Measurements from ENCODE around the gene WDR7.

Gene WDR7

DNA sequence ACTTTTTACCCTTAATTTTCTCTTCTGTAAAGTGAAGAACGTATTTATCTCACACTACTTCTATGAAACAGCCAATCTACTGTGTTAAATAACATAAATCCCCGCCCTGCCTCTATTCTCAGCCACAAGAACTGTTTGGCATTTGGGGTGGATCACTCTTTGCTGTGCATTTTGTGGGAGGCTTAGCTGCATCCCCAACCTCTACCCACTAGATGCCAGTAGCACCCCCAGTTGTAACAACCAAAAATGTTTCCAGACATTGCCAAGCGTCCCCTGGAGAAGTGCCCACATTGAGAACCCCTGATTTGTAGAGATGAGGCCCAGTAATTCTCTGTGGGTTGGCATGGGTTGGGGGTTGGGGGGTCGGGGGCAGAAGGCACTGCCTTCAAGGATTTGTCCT lies 401.0 kb downstream of the WDR7 start:
- DNase-seq, result no peak

DNA sequence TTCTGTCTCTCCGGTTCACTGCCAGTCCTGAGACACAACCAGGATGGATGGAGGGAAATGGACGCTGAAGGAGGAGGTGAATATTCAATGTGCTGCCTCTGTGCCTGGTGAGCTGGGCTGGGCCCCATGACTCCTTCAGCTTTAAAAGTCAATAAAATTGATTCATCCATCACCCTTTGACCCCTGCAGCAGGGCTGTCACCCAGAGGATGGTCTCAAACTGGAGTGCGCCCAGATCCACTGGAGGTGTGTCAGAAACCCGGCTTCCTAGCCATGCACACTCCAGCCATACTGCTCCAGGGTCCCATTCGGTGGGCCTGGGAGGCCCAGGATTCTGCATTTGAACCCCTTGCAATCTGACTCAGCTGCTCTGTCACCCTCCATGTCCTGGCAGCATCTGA lies 401.6 kb downstream of the WDR7 start:
- no peak for DNase-seq

DNA sequence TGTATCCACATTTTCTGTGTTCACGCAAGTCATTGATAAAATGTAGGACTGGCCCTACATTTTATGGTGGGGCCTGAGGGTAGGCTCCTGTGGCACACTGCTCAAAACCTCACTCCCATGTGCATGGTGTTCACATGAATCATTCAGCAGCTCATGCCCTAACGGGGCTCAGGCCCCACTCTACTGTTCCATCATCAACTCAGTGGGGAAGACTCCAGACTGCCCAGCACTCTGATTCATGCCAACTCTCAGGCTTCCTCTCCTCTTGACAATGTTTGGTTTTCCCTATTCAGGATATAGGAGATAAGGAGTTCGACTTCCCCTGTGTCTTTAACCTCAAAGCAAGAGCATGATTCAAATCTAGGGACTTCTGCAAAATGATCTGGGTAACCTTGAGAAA lies 403.7 kb downstream of the WDR7 start:
- DNase-seq, result no peak

DNA sequence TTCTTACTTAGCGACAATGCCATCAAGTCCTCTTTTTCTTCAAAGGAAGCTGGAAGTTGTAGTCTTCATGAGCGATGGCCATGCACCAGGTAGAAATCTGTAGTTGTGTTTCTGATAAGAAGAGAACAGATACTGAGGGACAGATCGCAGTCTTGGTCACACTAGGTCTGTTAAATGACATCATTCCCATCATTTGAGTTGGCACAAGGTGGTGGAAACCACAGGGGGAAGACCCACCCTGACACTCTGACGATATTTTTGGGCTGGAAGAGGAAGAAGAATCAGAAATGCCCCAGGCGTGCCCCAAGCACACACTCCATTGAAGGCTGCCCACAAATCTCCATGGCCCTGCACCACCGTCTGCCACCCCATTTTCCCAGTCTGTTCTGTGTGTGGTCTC lies 406.7 kb downstream of the WDR7 start:
- DNase-seq, result no peak

DNA sequence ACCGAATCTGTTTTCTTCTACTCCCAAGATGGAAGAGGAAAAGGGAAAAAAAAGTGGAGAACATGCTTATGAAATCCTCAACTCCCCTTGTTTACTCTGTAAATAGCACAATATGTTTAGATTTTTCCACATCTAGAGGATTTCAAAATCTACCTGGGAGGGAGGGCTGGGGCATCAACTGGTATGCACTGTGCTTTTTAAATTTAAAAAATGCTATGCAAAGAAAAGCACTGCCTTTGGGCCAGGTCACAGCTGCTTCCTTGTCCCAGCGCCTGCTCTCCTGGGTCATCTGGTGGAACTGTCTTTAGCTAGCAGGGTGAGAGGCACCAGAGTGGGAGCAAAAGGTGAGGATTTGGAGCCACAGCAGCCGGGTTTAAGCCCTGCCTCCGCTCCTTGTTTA lies 407.6 kb downstream of the WDR7 start:
- no peak for DNase-seq

DNA sequence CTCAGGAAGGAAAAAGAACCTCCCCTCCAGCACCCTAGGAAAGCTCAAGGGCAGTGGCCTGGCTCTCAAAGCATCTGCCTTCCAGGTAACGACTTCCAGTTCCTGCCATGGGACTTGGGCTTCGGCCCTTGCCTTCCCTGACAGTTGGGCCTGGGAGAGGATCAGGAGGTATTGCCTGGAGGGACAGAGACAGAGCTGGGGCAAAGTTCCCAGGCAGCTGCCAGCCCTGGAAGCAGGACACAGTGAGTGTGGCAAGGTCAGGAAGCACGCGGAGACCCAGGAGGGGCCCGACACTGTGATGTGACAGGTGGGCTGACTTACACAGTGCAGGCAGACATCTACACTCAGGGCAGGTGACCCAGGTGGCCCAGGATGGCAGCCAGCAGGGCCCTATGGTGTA lies 408.2 kb downstream of the WDR7 start:
- no peak for DNase-seq

DNA sequence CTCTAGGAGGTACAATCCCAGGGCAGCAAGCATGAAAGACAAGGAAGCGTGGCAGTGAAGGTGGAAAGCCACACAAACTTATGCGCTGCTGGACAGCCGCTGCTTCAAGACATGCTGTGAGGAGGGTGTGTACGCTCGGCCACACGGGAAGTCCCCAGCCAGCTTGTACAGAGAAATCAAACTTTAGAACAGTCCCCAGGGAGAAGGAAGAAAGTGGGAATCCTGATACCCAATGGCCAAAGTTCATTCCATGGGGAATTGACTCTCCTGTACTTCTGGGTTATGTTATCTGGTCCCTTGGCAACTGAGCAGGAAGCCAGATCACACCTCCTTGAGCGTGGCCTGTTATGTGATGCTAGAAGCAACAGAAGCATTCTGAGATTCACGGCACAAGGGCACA lies 409.7 kb downstream of the WDR7 start:
- DNase-seq, result no peak

DNA sequence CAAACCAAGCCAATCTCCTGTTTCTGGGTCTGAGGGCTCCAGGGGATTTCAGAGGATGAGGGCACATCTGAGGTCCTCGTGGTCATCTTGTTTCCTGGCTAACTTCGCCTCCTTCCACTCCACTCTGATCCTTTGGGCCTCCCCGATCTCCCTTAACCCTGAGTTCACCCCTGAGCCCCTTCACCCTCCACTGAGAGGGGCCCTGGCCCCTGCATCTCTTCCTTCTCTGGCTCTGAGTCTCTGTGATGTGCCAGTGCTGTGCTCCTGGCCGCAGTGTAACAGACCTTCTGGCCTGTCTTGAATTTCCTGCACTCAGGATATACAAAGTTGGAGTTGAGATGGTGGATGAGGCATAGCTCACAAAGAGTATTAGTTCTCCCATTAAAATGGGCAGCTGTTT lies 411.0 kb downstream of the WDR7 start:
- DNase-seq, result no peak

DNA sequence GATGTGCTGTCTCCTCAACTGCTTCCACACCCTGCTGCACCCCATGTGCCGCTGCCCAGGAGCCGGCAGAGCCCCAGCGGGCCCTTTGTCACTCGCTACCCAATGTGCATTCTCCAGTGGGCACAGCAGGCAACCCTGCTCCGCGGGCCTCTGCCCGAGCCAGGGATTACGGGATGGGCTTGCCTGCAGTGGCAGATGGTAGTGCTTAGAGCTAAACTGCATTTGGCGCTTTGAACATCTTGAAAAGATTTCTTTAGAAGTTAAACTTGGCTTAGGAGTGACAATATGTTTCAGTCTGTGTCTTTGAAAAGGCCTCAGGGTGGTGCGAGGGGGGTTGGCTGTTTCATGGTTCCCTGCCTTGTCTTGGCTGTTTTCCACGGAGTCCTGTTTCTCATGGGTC lies 411.7 kb downstream of the WDR7 start:
- DNase-seq, result no peak

DNA sequence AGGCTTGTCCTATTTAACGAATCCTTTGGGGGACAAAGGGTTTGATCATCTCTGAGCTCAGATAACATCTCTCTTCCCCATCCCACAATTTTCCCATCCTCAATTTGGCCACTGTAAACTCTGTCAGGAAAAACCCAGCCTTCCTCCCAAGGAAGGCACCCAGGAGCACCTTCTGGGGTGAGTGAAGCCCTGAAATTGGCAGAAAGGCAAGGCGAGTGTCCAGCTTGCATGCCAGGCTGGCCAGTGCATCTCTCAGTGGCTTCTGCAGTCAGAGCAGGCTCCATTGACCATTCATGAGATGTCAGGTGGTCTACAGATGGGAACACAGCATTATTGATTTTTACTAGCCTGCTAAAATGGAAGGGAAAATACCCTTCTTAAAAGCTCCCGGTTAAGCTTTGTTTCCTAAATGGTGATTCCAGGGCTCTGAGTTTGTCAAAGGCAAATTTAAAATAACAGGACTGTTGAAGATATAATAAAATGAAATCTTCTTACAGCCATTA lies 412.5 kb downstream of the WDR7 start:
- no peak for DNase-seq

DNA sequence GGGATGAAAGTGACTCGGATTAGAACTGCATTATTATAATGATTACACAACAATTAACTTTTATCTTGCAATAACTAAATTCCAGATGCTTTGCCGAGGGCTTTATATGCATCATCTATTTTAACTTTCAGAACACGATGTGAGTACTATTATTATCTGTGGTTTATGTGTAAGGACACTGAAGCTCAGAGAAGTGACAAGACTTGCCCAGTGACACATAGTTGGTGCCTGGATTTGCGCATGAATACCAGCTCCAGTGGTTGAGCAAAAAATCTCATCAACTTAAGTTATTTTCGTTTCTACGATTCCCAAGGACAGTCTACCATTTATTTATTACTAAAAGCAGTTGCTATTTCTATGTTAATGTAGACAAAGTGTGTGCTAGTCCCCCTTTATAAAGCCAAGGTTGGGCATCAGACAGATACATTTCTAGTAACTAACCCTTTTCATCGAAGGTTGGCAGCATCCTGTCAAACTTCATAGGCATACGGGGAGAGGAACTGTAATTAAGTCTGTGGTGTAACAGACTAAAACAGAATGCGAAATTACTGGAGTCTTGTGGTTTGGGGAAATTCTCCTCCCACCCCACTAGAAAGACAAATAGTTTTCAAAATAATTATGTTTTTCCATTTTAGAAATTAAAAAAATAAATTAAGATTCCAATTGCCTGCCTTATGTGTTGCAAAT lies 422.5 kb downstream of the WDR7 start:
- DNase-seq, result no peak

DNA sequence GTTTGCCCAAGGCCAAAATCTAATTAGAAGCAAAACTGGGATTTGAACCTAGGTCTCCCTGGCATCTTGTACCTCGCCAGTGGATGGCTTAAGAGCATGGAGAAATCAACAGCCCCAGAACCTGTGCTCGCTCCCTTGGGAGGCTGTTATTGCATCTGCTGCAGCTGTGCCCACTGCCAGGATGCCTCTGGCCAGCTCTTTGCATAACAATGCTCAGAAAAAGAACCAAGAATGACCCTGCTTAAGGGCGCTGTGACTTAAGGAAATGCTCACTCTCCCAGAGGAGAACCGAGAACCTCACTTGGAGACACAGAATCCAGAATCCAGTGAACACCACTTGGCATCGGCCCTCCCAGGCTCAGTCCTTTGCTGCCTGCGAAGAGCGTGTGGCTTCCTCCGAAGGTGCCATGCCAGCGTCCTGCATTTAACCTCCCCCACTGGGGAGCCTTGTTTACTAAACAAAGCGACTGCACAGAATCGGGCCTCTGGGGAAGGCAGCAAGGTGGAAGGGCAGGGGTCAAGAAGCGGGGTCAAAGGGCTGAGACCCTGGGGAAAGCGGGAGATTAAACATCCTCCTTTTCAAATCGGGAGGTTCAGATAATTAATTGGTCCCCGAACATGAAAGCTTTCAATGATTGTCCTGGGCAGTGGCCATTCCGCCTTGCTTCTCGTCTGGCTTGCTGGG lies 424.7 kb downstream of the WDR7 start:
- DNase-seq, result no peak

DNA sequence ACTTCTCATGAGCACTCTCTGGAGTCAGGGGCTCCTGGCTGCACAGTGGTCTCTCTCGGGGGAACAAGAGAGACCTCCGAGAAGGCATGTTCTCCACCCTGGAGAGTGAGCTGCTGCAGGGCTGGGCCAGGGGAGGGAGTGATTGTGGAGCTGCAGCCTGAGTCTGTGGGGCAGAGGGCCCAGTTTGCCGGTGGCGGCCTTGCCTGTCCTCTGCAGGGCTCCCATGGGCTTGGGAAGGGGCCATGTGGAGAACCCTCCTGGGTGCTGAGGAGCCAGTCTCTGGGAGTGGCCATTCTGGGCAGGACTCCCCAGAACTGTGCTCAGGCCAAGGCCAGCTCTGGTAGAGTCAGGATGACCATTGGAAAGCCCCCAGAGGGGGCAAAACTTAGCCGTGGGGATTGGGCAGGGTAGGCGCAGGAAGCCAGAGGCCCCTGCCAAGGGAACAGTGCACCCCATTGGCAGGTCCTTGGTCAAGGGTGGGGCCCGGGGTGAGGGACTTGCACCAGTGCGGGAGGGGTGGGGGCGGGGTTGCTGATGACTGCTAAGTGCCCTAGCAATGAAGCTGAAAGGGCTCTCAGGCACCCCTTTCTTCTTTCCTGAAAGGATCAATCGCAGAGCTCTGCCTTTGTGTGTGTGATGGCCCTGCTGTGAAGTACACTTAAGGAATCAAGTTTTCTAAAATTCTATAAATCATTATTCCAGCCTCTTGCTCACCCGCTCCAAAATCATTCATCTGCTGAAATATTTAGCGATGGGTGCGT lies 426.0 kb downstream of the WDR7 start:
- DNase-seq, result no peak

DNA sequence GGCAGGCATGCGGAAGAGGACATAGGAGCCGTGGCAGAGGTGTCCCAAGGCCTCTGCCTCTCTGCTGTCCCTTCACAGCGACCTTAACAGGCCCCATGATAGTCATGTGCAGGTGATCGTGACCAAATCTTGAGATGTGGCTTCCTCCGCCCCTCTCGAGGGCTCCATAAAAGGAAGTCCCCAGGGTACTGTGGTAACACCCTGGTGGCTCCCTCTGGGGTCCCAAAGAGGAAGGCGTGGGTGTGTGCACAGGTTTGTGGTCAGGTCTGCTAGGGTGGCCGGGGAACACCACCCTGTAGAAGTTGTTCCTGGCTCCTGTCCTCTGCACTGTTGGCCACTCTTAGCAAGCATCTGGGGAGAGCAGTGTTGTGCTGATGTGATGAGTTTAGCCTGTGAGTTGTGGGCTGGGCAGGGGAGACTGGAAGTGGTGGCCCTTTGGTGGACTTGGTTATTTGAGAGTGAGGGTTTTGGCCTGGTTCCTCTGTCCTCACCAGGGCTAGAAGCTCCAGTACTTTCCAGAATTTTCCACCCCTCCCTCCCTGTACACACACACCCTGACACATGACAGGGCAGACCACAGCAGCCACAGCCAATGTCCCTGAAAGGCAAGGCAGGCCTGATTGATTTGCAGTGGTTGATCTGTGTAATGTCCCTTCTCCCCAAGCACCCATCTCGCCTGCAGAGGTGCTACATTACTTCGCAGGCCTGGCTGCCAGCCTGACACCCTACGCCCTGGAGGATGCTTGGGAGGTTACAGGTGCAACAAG lies 426.8 kb downstream of the WDR7 start:
- no peak for DNase-seq

DNA sequence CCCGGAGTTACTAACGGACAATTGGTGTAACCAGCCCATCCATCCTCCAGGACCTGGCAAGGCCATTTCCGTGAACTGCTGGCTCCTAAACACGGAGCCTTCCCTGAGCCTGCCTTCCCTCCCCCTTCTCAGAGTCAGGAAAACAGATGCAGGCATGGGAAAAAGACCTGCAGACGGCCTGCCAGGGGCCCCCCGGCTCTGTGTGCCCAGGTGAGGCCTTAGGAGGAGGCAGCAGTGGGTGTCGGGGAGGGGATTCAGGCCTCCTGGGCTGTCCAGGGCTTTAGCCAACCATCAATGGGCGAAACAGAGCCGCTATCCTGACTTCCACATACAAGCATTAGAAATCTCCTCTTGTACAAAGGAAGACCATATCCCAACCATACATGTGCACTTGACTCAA lies 427.5 kb downstream of the WDR7 start:
- DNase-seq, result no peak

DNA sequence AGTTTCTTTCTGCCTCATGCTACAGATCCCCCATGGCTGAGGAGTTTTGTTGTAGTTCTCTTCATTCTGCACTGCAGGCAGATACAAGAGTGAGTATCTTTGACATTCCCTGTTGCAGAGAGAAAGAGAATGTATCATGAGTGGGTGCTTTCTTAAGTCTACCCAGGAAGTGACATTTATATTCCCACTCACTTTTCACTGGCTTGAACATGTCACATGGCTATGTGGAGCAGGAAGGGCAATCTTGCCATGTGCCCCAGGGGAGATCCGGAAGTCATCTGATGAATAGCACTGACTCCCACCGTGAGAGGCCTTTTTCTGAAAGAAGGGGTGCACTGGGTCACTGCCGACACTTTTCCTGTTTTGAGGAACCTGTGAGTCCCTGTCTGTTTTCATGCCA lies 429.3 kb downstream of the WDR7 start:
- no peak for DNase-seq

DNA sequence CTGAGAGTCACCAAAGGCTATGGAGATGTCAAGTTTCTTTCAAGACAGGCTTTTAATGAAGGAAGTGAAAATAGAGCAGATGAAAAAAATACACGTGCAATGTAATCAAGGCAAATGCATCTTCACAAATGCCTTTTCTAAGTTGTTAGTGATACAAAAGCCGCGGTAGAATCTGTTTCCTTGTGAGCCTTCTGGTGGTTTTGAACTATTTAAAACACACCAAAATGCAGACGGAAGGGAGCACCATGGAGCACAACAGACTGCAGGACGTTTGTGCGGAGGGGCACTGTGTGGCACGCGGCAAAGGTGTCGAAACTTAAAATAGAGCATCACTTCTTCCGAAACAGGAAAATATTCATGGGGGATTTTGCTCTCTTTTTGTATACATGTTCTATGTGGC lies 430.7 kb downstream of the WDR7 start:
- no peak for DNase-seq

DNA sequence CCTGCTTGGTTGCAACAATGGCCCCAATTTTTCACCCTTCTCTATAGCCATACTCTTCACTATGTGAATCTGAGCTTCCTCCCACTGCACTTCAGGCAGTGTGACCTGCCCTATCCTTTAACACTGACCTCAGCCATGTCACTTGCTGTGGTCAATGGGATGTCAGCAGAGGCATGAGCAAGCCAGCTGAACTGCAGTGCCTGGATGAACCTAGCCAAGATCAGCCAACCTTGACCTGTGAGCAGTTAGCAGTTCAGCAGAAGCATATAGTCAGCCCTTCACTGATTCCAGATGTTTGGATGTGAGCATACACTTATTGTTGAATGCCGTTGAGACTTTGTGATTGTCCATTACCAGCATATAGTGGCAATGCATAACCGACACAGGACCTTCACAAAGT lies 432.3 kb downstream of the WDR7 start:
- no peak for DNase-seq

DNA sequence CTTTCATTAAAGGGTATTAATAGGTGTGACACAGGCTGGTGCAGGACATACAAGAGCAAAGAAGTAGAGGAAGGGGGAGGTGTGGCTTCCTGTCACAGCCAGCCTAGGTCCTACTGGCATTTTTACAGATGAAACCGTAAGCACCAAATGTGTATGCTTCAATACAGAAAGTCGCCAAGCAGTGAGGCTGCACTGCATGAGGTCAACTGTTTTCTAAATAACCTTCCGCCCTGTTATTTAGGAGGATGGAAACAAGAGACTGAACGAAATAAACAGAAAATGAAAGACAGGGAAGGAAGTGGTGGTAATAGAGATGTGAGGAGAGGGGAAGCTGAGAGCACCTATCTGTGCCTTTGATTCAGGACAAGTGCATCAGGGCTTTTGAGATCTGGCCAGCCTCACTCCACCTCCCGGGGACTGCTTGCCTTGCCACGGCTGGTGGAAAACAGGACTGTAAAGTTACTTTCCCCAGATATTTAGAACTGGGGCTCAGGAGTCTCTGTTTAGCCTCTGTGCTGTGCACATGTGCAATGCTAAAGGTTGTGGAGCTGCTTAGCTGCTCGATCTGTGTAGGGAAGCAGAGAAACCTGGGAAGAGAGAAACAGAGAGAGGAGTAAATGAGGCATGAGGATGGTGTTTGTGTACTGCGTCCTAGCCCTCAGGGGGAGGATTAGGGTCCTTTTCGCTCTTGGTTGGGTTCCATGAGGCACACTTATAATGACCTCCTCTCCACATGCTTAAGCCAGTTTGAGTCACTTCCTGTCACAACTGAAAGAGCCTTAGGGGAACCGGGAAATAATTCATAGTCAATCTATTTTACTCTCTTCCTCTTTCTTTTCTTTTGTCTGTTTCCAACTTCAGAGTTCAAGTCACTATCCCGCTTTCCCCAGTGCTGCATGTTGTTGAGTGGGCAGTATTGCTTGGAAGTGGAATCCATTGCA lies 433.4 kb downstream of the WDR7 start:
- DNase-seq, result no peak

DNA sequence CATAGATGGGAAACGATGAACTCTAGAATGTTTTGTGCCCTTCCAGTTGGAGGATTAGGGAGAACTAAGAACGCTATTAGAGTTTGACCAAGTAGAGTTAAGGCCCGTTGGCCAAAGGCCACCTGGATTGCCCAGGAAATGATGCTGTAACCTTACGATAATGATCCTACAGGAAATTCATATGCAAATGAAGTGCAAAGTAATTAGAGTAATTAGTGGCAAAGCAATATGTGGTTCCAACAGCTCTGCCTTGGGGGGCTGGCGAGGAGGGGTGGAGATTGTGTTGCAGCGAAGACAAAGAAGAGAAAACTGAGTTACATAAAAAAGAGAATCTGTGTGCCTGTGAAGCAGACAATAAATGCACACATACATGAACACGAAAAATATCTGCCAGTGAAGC lies 434.2 kb downstream of the WDR7 start:
- no peak for DNase-seq

DNA sequence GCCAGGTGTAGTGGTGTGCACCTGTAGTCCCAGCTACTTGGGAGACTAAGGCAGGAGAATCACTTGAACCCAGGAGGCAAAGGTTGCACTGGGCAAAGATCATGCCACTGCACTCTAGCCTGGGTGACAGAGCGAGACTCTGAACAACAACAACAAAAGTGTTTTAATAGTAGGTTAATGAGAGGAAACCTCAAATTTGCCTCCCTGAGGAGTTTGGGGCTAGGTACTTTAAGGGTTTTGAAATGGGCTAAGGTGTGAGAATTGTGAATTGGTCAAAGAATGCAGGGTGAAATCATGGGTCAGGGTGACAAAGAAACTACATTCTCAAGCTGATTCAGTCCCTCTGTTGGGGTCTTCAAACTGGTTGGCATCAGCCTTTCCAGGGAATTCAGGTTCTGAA lies 435.0 kb downstream of the WDR7 start:
- DNase-seq, result no peak

All from NCI-H774 (cell line).